Measurements from ENCODE around the gene GPR107.
A peak's percentile ranks its signal among the peaks of the same experiment; 100 is the strongest.

Gene GPR107

DNA sequence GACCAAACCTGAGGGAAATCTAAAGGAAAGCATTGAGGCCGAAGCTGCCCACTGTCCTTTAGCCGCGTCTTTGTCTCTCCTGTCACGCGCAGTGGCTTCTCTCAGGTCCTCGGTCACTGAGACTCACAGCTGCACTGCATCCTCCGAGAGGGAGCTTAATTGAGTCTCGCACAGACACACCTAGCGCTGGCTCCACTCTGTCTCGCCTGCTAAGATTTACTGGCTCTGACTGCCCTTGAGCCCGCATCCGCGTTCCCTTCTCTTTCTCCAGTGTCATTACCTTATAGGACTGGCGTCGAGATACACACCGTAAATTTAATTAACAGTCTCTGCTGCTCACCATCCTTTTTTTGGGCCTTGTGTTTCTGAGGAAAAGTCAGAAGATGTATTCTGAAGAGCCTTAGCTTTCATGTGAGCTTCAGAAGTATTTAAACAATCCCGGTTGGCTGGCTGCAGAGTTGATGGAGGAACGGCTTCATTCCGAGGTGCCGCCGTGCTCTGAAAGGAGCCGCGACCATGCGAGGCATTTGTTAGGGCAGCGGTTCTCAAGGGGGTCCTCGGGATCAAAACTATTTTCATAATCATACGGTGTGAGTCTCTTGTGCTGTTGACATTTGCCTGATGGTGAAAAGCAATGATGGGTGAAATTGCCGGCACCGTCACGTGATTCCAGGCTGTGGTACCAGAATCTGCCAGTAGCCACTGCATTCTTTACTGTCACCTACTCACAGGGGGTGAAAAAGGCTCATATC is 58.3 kb downstream of the GPR107 start:
- DNase-seq: peak in 1 of 2 experiments; percentile 28

DNA sequence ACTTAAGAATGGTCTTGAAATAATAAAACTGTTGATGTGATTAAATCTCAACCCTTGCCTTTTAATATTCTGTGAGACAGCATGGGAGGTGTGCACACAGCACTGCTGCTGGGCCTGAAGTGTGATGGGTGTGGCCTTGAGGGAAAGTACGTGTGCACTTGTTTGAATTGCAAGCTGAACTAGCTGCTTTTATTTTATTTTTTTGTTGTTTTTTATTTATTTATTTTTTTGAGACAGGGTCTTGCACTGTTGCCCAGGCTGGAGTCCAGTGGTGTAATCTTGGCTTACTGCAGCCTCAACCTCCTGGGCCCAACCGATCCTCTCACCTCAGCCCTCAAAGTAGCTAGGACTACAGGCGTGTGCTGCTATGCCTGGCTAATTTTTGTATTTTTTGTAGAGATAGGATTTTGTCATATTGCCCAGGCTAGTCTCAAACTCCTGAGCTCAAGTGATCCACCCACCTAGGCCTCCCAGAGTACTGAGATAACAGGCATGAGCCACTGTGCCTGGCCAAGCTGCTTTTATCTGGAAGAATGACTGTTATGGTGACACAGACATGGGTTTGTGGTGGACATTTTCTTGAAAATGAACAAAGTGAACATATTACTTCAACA is 58.9 kb downstream of the GPR107 start:
- DNase-seq: no peak

DNA sequence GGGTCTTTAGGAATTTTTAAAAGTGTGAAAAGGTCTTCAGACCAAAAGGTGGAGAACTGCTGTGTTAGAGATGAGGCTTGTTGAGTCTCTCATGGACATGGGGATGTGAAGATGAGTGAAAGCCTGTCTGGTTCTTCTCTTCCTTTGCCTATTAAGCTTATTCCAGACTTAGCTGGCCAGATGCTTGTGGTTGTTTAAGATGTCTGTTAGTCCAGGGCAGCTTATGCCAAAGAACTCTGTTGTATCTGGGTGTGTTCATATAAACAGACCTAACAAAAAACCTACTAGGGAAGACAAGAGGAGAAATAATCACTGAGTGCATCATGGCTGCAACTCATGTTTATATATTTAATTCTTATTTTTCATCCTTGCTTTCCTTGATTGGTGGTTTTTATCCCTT is 61.0 kb downstream of the GPR107 start:
- no peak for DNase-seq

DNA sequence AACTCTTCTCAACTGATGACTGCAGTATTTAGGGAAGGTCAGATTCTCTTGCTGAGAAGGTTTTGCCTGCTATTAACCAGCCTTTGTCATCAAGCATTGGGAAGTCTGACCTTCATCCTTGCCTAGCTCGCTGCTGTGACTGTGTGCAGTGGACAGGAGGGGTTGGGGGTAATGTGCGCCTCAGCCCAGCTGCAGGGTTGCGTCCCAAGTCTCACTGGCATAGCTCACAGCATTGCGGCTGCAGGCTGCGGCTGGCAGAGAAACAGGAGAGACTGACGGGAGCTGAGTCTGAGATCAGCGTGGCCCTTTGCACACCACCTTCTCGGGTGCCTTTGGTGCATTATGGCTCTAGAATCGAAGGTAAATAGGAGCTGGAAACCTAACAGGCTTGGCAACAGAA is 62.6 kb downstream of the GPR107 start:
- DNase-seq: no peak

DNA sequence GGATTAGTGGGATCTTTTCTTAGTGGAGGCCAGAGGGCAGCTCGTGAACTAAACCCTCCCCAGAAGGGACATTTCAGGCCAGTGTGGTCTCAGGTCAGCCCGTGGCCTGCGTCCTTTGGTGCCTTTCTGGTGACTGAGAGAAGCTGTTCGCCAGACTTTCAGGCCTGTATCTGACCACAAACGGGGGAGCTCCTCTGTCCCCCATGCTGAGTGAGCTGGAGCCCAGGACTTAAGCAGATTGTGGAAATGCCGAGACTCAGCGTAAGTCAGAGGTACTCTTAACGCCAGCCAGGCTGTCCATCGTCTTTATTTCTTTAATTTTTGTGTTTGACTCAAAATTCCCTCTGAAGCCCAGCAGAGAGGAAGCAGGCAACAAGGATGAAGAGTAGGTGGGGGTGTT is 63.7 kb downstream of the GPR107 start:
- no peak for DNase-seq

DNA sequence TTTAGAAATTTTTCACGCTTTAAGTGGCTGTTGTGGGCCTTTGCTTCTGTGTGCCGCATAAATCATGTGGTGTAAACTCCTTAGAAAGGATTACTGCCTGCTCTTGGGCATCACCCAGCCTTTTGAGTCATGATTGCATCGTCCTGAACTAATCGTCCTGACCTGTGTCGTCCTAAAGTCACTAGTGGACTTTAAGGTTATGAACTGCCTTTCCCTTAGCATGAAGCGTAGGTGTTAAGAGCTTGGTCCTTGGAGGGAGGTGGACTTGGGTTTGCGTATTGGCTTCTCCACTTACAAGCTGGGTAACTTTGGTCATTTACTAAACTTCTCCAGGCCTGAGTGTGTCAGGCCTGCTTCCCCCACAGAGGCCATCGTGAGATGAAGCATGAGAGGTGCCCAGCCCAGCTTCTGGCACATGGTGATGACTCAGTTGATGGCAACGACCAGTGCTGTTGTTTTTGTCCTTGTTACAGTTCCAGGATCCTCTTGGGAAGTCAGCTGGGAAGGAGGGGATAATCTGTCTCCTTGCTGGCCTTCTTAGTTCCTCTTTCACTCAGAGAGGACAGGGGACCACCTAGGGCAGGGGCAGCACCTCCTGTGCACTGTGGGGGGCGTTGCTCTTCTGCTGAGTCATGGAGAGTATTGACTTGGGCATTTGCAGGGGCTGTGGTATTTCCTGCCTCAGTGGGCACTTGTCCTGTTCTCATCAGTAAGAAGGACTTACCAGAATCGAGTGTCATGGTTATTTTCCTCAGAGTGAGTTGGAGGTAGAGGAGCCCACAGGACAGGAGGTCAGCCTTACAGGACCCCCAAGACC is 64.3 kb downstream of the GPR107 start:
- DNase-seq: no peak

DNA sequence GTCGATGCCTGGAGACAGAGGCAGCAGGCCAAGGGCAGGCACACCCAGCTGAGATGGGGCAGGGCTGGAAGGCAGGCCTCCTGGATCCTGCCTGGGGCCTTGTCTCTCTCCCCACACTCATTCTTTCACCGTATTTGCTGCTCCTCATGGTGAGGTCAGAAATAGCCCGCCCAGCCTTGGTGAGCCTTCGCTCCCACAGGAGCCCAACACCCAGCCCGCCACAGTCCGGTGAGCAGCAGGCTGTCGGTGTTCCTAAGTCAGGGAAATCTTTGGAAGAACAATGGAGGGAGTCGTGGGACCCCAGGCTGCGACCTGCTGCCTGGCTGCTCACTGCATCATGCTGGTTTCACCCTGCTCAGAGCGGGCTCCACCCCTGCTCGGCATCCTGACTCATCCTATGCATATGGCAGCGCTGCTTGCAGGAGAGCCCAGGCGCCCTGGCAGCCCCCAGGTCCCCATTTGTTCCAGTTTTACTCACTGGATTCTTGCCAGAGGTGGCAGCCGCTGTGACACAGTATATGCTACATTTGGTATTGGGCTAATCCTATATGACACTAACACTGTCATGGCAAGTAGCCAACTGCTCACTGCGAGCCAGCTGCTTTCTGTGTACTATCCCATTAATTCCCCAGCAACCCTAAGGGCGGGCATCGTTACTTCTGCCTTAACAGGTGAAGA is 65.3 kb downstream of the GPR107 start:
- peak; percentile 98 to 100 for DNase-seq

DNA sequence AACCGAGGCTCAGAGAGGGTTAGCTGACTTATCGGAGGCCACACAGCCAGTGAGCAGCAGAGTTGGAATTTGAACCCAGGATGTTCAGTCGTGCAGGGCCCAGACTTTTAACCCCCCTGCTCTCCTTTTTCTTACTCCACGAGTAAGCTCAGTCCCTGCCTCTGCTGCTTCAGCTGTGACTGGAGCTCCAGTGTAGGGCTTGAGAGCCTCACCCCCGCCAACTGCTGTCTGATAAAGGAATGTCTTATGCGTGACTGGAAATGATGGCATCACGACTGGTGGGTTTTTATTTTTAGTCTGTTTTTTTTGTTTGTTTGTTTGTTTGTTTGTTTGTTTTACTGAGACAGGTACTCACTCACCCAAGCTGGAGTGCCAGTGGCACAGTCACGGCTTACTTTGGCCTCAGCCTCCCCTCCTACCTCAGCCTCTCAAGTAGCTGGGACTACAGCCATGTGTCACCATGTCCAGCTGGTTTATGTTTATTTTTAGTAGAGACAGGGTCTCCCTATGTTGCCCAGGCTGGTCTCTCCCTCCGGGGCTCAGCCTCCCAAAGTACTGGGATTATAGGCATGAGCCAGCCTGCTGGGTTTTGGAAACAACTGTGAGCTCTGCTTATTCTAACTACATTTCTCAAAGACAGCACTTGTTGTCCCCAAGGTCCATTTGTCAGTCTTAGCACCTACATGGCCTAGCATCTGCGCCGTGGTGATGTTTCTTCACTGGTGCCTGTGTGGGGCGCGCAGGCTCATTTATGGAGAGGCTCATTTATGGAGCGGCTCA is 66.0 kb downstream of the GPR107 start:
- no peak for DNase-seq

DNA sequence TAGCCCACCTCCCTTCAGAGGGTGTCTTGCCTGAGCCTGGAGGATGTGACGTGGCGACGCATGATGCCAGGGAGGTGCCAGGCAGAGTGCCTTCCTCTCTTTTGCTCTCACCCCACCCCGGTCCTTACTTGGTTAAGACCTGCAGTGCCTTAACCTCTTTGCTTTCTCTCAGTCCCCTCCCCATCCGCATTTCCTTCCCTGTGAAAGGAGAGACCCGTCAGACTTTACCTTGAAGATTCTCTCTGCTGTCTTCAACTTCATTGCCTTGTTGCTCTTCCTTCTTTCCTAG is 66.5 kb downstream of the GPR107 start:
- no peak for DNase-seq

DNA sequence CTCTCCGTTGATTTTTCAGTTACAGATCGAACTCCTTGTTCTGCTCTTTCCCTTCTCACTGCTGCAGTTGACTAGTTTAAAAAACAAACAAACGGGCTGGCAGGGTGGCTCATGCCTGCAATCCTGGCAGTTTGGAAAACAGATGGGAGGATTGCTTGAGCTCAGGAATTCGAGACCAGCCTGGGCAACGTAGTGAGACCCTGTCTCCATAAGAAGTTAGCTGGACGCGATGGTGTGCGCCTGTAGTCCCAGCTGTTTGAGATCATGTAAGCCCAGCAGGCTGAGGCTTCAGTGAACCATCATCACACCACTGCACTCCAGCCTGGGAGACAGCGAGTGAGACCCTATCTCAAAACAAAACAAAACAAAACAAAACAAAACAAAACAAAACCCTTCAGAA is 67.1 kb downstream of the GPR107 start:
- DNase-seq: no peak

DNA sequence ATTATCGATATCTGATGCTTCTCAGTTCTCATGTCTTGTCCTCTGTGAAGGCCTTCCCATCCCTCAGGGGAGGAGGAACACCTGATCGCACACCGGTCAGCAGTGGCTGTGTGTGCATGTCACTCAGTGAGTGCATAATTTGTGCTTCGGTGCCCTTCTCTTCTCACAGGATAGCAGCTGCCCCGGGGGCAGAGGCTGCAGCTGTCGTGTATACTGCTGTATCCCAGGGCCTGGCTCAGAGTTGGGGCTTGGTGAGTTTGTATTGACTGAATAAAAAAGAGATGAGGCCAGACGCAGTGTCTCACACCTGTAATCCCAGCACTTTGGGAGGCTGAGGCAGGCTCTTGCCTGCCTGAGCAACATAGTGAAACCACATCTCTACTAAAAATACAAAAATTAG is 68.8 kb downstream of the GPR107 start:
- DNase-seq: peak in 1 of 2 experiments; percentile 47

DNA sequence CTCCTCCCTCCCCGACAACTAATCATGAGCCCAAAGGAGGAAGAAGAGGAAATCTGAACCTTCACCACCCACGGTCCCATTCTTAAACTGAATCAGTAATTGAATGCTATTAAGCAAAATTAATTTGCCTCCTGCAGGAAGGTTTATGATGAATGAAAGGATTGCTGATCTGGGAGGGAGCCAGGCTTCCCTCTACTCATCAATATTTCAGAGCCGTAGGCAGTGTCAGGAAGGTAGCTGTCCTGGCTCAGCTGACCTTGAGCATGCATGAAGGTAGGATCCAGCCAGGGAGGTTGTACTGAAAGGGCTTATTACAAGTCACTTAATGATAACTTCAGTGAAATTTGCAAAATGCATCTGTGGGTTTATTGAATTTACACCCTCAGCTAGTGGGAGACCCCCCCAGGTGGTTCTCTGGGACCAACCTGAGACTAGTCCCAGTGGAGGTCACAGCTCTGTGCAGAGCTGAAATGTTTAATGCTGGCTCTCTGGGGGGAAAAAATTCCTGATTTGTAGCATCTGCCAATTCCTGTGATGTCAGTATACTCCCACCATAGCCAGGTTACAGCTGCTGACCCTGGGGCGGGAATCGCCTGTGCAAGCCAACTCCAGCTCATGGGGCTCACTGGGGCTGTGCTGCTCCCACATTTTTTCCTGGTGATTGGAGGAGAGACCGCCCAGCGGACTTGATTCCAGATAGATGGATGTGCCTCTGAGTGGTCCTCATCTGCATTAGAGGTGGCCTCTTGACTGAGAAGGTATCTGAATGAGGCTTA is 70.6 kb downstream of the GPR107 start:
- DNase-seq: no peak

DNA sequence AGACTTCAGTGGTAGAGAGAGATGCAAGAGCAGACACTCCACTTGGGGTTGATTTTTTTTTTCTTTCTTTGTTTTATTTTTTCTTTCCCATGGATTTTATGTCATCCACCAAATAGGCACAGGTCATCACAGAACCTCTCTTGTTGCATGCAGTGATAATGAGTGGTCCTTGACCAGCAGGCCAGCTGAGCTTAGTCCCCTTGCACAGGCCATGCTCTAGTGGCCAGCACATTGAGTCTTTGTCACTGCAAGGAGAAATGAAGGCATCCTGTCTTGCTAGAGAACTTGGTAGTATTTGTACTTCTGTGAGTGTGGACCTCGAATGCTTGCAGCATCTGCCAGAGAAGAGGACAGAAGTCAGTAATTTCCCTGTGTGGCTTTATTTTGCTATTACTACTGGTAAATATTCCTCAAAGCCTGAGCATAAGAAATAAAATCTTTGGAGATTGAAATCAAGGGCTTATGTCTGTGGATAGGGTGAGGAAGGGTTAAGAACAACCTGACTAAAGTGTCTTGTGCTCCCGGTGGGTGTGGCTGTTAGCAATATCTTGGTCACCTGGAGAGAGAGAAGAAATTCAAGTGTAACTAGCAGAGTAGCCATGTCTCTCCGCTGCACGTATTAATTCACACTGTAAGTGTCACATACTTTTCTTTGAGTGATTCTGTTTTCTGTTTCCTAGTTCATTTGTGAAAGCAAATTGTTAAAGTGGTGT is 73.2 kb downstream of the GPR107 start:
- DNase-seq: no peak

DNA sequence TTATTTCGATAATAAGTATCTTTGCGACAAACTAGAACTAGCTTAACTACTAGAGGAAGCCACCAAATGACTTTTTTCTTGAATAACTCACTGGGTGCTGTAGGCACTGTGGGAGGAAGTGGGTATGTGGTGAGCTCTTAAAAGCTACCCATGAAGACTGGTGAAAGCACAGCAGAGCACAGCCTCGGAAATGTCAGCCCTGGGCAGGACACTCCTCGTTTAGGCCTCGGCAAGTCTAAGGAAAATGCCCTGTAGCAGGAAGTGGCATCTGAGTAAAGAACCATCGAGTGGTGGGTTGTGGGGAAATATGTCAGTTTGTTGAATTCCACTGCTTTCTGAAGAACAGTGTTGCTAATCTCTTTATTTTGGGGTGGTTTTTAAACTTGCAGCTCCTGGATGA is 74.5 kb downstream of the GPR107 start:
- DNase-seq: no peak

DNA sequence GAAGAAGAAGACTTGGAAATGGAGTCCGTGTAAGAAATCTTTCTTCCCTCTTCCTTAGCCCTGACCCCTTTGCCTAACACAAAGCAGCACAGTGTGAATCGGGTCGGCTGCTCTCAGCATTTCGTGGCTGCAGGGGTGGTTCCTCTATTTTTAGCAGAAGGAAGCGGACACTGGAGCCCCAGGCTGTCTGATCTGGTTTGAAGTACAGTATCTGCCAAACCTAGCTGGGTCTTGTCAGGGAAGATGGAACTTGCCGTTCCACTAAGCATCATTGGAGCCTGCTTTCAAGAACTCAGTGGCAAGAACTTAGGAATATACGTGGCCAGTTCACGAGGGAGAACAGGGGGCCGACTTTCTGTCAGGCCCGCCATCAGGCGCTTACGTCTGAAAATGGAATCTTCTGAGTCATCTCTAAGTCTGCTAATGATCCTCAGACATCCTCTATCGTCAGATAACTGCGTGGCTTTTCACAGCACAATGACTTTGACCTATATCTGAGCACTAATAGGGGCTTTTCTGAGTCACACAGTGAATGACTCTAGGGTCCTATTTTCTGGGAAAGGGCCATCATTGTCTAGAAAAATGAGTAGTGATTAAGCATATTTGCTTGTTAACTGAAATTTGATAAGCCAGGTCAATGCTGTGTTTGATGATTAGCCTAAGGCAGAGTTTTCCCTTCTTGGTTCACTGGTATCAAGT is 75.2 kb downstream of the GPR107 start:
- no peak for DNase-seq

DNA sequence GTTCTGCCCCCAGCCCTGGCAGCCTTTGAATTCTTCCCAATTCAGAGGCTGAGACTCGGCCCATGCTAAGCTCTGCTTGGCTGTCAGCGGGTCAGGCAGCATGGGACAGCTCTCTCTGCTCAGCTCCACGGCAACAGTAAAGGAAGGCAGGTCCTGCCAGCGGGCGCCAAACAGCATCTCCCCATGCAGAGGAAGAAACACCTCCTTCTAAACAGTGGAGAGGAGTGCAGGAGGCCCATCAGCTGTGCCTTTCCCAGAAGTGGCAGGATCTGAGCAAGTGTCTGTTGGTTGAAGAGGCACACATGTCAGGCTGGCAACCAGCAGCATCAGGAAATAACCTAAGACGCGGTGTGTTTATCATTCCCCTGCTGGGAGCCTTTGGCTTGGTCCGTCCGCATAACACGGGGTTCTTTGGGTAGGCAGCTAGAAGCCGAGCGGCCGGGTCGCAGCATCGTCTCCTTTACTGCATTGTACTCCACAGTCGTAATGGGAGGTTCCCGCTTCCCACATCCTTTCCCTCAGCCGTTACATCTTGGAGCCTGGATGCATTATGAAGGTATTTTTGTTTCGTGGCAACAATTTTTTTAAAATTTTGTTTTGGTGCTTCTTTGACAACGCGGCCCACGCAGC is 75.8 kb downstream of the GPR107 start:
- DNase-seq: peak in 1 of 2 experiments; percentile 29

DNA sequence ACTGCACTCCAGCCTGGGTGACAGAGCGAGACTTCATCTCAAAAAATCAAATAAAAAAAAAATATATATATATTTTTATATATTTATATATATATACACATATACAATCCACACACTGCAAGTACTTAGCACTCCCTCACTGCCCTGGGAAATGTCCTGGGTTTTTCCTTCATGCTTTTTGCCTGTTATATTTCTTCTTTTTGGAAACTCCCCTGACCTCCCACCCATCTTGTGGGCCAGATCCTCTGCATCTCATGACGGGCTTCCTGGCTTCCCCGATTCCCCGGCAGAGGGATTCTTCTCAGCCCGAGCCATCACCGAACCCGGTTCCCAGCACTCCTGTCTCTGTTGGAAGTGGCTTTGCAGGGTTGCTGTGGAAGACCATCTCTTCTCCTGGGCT is 79.0 kb downstream of the GPR107 start:
- no peak for DNase-seq

DNA sequence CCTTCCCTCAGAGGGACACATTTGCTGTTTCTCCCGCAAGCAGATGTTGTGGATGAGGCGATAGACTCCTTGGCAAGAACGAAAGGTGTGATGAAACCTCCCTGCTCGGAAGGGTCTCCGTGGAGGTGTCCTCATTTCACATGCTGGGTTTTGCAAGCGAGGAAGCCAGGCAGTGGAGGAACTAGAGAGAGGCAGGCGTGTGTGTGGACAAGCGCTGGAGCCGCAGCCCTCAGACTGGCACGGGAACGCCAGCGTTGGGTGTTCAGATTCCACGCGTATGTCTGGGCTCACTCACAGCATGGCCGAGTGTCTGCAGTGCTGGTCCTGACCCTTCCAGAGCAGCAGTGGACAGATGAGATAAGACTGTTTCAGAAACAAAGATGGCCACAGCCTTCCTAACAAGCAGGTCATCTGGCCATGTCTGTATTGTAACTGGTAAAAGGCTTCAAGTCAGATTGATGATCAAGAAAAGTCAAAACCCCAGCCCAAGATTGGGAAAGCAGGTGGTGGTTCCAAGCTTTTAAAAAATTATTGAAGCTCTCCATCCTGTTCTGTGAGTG is 83.5 kb downstream of the GPR107 start:
- DNase-seq: no peak

DNA sequence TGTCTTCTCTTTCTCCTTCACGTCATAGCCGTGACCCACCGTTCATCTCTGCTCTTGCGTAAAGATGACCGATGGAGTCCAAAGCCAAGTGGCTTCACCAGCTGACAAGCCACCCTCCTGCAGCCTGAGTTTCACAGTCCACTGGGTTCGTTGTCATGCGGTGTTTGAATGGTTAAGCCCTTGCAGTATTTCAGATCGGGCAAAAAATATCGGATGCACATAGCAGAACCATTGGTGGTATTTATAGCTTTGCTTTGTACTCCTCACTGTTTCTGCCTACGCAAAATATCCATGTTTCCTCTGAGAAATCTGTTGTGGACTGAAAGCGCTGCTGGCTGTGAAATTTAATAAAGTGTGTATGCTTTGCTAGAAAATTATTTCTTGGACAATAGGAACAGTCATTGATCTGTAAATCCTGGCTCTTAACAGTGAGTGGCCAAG is 84.0 kb downstream of the GPR107 start:
- no peak for DNase-seq

DNA sequence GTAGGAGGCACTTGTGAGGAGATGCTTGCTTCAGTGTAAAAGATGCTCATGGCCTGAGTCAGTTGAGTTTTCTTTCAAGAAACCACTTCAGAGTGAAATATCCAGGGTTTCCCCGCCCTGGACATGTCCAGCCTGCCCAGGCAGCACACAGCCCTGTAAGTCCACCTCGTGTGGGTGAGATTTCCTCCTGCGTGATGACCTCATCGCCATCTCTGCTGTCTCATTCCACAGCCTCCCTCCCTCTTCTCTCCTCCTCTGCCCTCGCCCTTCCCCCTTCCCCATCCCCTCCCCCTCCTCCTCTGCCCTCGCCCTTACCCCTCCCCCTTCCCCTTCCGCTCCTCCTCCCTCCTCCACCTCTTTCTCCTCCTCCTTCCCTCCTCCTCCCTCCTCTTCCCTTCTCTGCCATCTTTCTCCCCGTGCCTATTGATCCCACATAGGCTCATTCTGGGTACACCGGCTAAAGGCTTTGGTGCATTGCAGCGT is 84.5 kb downstream of the GPR107 start:
- DNase-seq: no peak

Data from NCI-H2081 (cell line).